Endometrial microvascular endothelial cells (primary cell): ENCODE measurements around the gene PTX3. TPM values are rescaled to one million over a fixed set of nuclear protein-coding genes. Genes with fewer than 3 reads are reported as not detected.

Experiments
- in situ Hi-C: cut with HindIII; loops from 2 replicates; pipeline ENCODE4 v1.10.0; 2017; ENCODE audit warnings: low sequenced_read_pairs, low pct_unique_long_range_greater_than_20kb; ENCODE audit errors: inconsistent ontology term
- total RNA-seq: library from RNA; depleted of rRNA; stranded (reverse); fragments of >200 nt; gene quantifications from one replicate; pipeline ENCODE4 v1.2.3, GENCODE V29; 2015; ENCODE audit errors: inconsistent ontology term

The PTX3 gene
- total RNA-seq, 1 donor from 2014 or later = 446 TPM

GRCh38 chr3:157417247-157417646 is 19.4 kb upstream of the PTX3 start:
- in situ Hi-C loops = no loop called here

GRCh38 chr3:157418104-157418503 is 18.5 kb upstream of the PTX3 start:
- in situ Hi-C loops = no loop called here

GRCh38 chr3:157420606-157421130 is 16.0 kb upstream of the PTX3 start:
- in situ Hi-C loops = no loop called here

GRCh38 chr3:157423337-157423736 is 13.3 kb upstream of the PTX3 start:
- in situ Hi-C loops = no loop called here

GRCh38 chr3:157427901-157428300 is 8.7 kb upstream of the PTX3 start:
- in situ Hi-C loops = no loop called here

GRCh38 chr3:157428853-157429252 is 7.8 kb upstream of the PTX3 start:
- in situ Hi-C loops = no loop called here

GRCh38 chr3:157429708-157430107 is 6.9 kb upstream of the PTX3 start:
- in situ Hi-C loops = loop anchor here (10.0 kb wide), 1 partner anchor 65 kb away; no protein-coding TSS in a partner anchor

GRCh38 chr3:157438194-157438730 is 1.6 kb downstream of the PTX3 start:
- in situ Hi-C loops = loop anchor here (10.0 kb wide), 1 partner anchor 57 kb away; no protein-coding TSS in a partner anchor

GRCh38 chr3:157441102-157441624 is 4.5 kb downstream of the PTX3 start:
- in situ Hi-C loops = no loop called here

- in situ Hi-C loops = no loop called here
Observed at GRCh38 chr3:157442729-157443128, 6.1 kb downstream of the PTX3 start.

- in situ Hi-C loops = no loop called here
Observed at GRCh38 chr3:157443905-157444796, 7.5 kb downstream of the PTX3 start.

- in situ Hi-C loops = no loop called here
Observed at GRCh38 chr3:157444797-157445184, 8.1 kb downstream of the PTX3 start.

- in situ Hi-C loops = no loop called here
Observed at GRCh38 chr3:157445857-157446256, 9.2 kb downstream of the PTX3 start.

- in situ Hi-C loops = no loop called here
Observed at GRCh38 chr3:157447026-157447694, 10.5 kb downstream of the PTX3 start.

GRCh38 chr3:157452097-157452496 is 15.4 kb downstream of the PTX3 start:
- in situ Hi-C loops = no loop called here

GRCh38 chr3:157453824-157454223 is 17.2 kb downstream of the PTX3 start:
- in situ Hi-C loops = no loop called here

GRCh38 chr3:157459706-157460105 is 23.1 kb downstream of the PTX3 start:
- in situ Hi-C loops = no loop called here

GRCh38 chr3:157460253-157460652 is 23.6 kb downstream of the PTX3 start:
- in situ Hi-C loops = no loop called here

- in situ Hi-C loops = no loop called here
Observed at GRCh38 chr3:157463816-157464215, 27.2 kb downstream of the PTX3 start.
